ENCODE measurements around the gene EXOSC9.

GRCh38 chr4:121764303-121764701, 36.8 kb upstream of the EXOSC9 start:
- TF ChIP-seq CTCF (IDR thresholded peaks at IDR 0.05; ENCODE audit: borderline replicate concordance, extremely low read depth, low read length, poor library complexity, severe bottlenecking) (no peak), EZH2 (IDR thresholded peaks at IDR 0.05; ENCODE audit: borderline replicate concordance, low read depth, low read length, severe bottlenecking) (no peak)
